ENCODE results near the gene OXSM. TPM values are rescaled to one million over a fixed set of nuclear protein-coding genes. Genes with fewer than 3 reads are reported as not detected.

OXSM gene
- total RNA-seq, 1 donor from 2014 or later: 12.4 TPM

Other genes with a start within 250 kb of the OXSM start
- gene TOP2B, start 125.2 kb upstream of the OXSM start, total RNA-seq (ENCODE audit: low replicate concordance): 106 and 198 TPM in 2 replicates
- 34.4 and 38.9 TPM in 2 replicates for gene NGLY1, start 6.6 kb upstream of the OXSM start, total RNA-seq (ENCODE audit: low replicate concordance)

Measured in type B pancreatic cell (in vitro differentiated cells).